ENCODE measurements around the gene CDH15.
A peak's percentile ranks its signal among the peaks of the same experiment; 100 is the strongest.
"Not testable (repeated sequence)": the region's sequence is repeated elsewhere in the genome, so short reads cannot be mapped to it uniquely, and the experiment has no call there.

CDH15 gene

DNA sequence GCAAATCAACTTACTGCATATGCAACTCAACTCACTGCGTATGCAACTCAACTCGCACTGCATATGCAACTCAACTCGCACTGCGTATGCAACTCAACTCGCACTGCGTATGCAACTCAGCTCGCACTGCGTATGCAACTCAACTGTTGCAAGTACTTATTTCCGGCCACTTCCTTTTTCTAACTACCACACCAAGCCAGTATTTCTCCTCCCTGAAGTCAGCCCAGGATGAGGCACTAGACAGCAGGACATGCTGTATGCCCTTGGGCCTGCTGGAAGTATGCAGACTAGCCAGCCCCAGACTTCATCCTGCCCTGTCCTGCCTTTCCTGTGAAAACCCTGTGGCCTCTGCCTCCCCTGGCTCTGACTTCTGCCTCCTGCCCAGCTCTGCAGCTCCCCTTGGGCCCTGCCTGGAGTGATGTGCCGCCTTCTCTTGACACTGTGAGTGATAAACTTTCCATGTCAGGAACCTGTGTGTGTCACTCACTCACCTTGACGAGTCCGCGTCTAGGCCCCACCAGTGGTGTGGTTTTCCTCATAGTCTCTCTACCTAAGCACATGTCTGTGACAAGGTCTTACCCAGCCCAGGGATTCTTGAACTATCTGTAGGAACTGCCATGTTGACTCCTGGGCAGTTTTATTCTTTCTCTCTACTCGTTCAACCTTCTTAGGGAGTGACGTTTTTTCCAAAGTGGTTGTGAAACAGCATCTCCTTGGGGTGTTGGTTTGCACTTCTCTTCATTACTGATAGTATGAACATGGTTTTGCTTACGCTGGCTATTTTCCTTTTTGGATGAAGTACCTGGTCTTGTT lies 62.3 kb downstream of the CDH15 start:
- DNase-seq (ENCODE audit: low read depth in 3 of 3): no peak

DNA sequence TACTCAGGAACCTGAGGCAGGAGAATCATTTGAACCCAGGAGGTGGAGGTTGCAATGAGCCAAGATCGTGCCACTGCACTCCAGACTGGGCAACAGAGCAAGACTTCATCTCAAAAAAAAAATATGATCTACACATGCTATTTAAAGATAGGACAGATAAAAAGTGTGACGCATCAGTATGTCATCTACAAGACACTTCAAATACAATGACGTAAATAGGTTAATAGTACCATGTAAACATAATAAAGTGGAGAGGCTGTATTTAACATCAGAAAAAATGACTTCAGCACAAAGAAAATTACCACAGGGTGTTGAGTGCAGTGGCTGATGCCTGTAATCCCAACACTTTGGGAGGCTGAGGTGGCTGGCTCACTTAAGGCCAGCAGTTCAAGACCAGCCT lies 66.2 kb downstream of the CDH15 start:
- no peak for DNase-seq (ENCODE audit: low read depth in 3 of 3)

DNA sequence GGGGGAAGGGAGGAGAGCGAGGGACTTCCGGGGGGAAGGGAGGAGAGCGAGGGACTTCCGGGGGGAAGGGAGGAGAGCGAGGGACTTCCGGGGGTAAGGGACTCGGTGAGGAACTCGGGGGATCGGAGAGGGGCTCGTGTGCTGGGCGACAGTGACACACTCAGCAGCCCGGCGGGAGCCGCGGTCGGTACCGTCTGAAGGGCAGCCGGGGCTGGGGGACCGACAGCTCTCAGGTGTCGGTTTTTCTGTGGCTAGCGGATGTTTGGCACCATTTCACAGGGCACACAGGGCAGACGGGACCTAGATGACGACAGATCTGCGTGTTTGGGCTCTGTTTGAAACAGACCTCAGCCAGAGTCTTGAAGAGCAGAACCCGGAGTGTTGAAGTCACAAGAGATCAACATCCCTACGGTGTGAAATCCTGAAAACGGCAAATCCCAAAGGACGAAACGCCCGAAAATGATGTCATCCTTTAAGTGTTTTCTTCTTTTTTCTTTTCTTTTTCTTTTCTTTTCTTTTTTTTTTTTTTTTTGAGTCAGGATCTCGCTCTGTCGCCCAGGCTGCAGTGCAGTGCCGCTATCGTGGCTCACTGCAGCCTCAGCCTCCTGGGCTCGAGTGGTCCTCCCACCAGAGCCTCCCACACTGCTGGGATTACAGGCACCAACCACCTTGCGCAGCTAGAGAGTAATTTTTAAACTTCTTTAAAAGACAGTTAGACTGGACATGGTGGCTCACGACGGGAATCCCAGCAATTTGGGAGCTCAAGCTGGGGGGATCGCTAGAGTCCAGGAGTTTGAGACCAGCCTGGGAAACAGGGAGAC lies 69.8 kb downstream of the CDH15 start:
- DNase-seq (ENCODE audit: low read depth in 3 of 3): peak; percentile 53 to 62 (median 59)

DNA sequence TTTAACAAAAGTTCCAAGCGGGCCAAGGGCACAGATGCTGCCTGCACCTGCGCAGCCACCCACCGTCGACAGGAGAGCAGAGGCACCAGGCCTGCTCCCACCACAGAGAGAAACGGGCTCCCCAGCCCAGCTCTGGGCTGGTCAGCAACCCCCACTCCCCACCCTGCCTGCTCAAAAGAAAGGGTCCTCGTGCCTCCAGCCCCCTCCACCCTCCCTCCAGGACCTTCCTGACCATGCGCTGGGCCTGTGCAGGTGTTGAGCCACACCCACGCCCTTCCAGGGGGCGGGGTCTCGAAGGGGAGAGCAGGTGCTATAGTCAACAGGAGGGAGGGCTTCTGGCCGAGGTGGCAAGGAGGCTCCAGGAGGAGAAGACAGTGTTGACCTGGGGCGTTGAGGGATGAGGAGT lies 71.2 kb downstream of the CDH15 start:
- no peak for DNase-seq (ENCODE audit: low read depth in 3 of 3)

DNA sequence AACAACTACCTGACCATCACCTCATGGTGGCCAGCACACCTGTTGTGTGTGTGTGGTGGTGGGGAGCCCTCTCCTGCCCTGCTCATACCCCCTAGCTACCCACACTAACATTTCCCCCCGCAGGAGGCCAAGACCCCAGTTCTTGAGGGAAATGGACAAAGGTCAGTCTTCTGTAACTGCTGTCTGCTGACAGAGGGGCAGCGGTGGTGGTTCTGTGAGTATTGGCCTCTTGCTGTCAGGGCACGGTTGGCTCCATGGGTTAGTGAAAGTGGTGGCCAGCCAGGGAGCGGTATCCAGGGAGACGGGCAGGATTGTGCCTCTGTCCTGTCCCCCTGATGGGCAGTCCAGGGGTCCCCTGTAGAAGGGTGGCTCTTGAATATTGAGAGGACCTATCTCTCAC lies 72.1 kb downstream of the CDH15 start:
- DNase-seq (ENCODE audit: low read depth in 3 of 3): no peak

DNA sequence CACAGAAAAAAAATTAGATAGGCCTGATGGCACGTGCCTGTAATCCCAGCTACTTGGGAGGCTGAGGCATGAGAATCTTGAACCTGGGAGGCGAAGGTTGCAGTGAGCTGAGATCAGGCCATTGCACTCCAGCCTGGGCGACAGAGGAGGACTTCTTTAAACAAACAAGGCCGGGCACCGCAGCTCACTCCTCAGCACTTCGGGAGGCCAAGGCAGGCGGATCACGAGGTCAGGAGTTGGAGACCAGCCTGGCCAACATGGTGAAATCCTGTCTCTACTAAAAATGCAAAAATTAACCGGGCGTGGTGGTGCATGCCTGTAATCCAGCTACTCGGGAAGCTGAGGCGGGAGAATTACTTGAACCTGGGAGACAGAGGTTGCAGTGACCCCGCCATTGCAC lies 72.7 kb downstream of the CDH15 start:
- DNase-seq (ENCODE audit: low read depth in 3 of 3): not testable (repeated sequence)

DNA sequence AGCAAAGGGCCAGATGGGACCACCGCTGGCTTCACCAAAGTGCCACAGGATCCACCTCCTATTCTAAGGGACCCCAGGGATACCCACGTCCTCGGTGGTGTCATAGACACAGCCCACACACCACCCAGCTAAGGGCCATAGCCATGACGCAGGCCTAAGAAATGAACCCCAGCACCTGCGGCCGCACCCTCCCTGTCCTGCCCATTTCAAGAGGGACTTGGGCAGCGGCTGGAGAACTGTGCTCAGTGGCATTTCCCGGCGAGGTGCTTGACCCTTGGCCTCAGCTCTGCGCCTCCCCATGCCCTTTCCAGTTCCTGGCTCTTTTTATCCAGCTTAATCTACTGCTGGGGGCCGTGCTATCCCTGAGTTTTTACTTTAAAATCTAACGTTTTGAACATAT lies 73.2 kb downstream of the CDH15 start:
- no peak for DNase-seq (ENCODE audit: low read depth in 3 of 3)

All from stimulated activated CD4-positive, alpha-beta T cell treated with anti-CD3 and anti-CD28 coated beads, TNF-alpha, amount 100 ng/mL, for 4 hours (primary cell).